Stimulated activated CD4-positive, alpha-beta T cell treated with anti-CD3 and anti-CD28 coated beads, Interleukin-12 subunit alpha, Interleukin-12 subunit beta, amount 100 ng/mL, for 24 hours (primary cell): ENCODE measurements around the gene C2.

Source experiments
- DNase-seq, 2 experiments: peaks; one replicate each; pipeline ENCODE4 v3.0.0-alpha.2; 2020; ENCODE audit warnings: low read depth in 2 of 2

C2 gene

DNA sequence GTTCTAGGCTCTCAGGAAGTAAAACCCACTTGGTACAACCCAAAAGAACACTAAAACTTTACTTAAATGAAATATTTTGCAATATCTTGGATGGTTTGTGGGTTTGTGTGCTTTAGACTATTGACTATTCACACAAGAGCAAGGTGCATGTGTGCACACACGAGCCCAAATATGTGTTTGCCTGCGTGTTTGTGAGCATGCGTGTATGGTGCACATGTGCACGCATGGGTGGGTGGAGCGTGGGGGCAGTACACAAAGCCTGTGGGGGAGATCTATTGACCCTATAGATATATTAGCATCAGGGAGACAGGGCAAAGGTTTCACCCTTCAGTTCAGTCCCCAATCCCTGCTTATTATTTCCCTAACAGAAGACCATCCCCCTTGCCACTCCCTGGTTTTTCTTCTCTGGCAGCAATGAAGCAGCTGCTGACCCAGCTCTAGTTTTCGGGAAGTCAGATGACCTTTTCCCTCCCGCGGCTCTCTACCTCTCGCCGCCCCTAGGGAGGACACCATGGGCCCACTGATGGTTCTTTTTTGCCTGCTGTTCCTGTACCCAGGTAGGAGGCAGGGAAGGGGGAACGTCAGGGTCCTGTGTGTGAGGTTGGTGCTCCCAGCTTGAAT, at the start of gene C2:
TSS of gene C2 (plus strand) at position 476 of the 621 bp plus-strand sequence. CDS start at position 512, 36 bp downstream.
- DNase-seq: no peak

DNA sequence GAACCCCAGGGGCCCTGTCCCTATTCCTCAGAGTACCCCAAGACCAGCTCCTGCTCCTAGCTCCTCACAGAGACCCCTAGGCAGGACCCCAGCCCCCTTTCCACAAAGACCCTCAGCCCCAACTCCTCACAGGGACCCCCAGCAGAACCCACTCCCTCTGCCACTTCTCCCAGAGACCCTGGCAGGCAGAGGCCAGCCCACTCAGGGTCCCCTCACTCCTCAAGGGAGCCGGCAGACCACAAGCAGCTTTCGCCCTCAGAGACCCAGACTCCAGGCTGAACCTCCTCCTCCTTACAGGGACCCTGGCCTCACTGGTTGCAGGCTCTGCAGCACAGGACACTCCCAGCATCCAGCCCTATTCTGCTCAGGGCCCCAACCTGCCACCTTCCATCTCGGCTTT, 49.3 kb upstream of the C2 start:
- no peak for DNase-seq

DNA sequence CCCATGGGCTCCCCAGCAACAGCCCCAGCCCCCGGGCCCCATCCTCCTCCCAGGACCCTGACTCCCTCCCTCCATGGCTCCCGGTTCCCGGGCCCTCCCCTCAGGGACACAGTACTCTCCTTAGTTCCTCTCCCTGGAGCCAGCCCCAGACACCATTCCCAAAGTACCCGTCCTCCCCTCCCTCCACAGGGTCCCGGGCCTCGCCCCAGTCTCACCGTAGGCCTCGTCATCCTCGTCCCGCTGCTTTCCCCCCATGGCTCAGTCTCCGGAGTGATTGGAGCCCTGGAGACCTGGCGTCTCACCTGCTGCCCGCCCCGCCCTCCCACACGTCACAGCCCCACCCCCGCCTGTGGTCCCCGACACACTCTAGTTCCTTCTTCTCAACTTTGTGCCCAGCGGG, 48.8 kb upstream of the C2 start, which contains the start of gene SLC44A4:
TSS of gene SLC44A4 (minus strand) at position 272 of the 400 bp plus-strand sequence. CDS start at position 255, 17 bp downstream.
- DNase-seq: no peak

DNA sequence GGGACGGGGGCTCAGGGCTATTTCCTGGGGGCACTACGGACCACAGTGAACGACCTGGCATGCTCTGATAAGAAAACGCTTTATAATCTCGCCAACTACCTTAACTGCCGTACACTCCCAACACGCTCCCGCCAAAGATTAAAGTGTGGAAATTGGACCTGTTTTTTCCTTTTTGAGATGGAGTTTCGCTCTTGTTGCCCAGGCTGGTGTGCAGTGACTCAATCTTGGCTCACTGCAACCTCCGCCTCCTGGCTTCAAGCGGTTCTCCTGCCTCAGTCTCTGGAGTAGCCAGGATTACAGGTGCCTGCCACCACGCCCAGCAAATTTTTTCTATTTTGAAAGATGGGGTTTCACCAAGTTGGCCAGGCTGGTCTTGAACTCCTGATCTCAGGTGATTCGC, 48.4 kb upstream of the C2 start:
- no peak for DNase-seq

DNA sequence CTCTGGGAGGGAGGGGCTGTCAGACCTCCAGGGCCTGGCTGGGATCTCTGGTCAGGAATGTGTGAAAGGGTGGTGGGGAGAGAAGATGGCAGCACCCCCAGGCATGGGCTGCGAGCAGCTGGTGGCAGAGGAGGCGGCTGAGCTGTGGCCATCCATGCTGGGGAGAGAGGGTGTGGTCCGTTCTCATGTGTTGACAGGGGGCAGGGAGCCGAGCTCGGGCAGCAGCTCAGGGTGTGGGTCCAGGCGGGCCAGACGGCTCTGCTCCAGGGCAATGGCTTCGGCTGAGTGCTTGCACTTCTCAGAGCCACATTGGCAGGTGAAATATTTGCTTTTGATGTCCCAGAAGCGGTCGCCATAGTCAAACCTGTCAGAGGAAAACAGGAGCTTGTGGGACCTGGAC, 47.6 kb upstream of the C2 start:
- no peak for DNase-seq

DNA sequence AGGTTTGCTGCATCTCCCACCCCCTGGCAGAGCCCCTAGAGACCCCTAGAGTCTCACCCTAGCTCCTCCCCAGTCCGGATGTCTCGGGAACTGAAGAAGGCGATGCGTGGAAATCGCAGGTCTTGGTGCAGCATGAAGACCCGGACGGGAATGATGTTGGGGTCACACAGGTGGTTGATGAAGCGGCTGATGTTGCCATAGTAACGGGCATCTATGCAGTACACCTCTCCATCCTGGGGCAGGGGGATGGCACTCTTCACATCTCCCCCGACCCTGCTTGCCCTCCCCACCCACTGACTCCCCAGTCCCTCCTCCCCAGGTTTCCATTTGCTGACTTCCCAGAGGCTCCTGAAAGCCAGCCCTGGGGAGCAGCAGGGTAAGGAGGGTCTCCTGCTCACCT, 46.9 kb upstream of the C2 start:
- DNase-seq: no peak

DNA sequence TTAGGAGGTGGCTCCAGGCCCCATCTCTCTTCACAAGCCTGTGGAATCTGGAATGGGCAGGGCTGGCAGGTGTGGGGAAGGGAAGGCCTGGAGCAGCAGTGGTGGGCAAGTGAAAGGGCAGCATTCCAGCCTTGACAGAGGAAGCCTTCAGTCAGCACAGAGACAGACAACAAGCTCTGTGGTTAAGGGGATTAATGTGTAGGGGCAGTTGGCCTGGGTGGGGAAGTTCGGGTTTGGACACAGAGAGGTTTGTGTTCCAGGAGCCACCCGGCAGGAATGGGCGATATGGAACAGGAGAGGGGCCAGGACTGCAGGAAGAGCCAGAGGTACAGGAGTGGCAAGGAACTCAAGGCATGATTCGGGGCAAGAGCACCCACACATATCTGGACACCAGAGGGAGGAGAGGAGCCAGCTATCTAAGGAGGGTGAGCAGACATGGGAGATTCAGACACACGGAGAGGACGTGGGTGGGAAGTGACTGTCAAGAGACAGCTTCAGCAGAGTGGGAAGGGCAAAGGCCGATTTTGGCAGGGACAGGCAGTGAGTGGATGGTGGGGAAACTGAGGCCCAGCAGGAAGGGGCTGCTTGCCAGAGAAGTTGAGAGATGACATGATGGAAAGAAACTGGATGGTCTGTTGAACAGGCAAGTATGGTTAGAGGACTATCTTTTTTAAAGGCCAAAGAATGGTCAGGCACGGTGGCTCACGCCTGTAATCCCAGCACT, 46.2 kb upstream of the C2 start:
- no peak for DNase-seq

DNA sequence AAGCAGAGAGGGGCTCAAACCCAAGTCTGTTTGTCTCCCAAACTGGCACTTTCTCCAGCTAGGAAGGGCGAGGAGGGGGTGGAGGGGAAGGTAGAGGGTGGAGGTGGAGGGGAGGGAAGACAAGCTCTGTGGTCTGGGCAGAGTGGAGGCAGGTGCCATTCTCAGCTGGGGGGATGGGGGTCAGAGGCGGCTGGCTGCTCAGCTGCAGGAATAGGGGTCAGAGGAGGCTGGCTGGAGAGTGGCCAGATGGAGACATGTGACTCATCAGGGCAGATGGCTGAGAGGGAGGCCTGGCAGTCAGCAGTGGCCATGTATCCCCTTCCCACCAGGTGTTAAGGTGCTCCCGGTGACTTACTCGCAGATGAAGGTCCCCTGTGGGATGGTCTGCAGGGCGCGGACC, 45.2 kb upstream of the C2 start:
- no peak for DNase-seq

DNA sequence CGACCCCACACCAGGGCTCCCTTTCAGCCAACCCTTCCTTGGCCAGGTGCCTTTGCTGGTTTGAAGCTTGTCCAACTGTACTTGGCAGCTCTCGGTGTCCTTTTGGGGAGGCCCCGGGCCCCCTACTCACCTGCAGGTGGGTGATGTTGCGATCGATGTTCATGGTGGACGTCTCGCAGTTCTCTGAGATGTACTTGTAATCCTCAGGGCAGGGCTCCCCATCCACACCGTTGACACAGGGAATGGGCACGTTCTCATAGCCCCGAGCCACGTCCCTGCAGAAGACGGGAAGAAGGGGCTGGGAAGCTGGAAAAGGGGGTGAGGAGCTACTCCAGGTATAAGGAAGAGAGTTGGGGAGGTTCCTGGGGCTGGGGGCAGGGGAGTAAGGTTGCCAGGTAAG, 43.8 kb upstream of the C2 start:
- DNase-seq: no peak

DNA sequence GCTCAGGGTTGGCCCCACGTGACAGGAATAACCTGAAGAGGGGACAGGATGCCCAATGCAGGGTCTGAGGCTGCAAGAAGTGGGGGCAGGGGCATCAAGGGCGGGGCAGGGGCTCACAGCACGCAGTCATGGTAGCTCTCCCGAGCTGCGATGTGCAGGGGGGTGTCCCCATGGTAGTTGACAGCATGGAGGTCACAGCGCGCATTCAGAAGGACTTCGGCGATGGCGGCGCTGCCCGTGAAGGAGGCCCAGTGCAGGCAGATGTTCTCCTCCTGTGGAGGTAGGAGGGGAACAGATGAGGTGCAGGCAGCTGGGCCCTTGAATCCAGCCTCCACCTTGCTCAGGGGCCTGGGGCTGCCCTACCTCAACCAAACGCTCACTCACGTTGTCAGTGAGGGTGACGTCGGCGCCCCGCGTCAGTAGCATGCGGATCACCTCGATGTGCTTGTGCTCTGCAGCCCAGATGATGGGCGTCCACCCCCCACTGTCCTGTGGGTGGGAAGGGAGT, 42.9 kb upstream of the C2 start:
- no peak for DNase-seq

DNA sequence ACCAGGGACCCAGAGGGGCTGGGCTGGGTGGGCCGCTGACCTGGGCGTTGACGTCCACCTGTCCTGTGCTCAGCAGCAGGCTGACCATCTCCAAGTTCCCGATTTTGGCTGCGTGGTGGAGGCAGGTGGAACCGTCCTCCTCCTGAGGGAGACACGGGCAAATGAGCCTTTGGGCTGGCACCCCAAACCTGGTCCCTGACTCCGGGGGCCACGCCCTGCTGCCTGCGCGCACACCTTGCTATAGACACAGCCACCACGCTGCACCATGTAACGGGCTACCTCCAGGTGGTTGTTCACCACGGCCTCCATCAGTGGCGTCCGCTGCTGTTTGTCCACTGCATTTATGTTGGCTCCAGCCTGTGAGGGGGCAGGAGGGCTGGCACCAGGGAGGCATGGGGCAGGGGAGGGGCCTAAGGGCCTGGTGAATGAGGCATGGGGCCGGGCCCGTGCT, 41.0 kb upstream of the C2 start:
- no peak for DNase-seq

DNA sequence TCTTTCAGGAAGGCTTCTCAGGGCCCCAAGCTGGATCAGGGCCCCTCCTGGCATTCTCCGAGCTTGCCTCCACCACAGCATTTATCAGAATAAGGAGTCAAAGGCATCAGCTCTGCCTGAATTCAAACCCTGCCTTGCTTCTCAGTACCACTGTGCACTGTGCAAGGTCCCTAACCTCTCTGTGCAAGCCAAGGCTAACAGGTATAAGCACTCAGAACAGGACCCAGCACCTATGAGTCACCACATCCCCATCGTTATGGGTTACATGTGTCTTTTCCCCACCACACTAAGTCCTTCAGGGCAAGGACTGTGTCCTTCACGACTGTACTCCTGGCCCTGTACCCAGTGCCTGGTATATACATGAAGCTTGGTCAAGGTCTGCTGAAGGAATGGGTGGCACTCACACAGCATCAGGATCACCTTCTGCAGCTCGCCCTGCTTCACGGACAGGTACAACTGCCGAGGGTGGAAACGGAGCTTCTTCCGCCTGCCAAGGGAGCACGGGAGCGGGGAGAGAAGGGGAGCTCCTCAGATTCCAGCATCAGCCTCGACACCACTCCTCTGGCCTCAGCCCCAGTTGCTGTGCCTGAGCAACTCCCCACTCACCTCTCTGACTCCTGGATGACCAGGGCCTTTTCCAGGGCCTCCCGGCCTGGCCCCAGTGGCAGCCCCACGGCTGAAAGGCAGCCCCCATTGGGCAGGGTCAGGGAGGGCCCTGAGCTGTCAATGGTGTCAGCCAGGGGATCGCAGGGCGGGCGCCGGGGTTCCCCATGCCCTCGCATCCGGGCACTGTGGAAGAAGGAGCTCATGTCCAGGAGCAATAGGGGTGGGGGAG, 40.1 kb upstream of the C2 start:
- DNase-seq: no peak

DNA sequence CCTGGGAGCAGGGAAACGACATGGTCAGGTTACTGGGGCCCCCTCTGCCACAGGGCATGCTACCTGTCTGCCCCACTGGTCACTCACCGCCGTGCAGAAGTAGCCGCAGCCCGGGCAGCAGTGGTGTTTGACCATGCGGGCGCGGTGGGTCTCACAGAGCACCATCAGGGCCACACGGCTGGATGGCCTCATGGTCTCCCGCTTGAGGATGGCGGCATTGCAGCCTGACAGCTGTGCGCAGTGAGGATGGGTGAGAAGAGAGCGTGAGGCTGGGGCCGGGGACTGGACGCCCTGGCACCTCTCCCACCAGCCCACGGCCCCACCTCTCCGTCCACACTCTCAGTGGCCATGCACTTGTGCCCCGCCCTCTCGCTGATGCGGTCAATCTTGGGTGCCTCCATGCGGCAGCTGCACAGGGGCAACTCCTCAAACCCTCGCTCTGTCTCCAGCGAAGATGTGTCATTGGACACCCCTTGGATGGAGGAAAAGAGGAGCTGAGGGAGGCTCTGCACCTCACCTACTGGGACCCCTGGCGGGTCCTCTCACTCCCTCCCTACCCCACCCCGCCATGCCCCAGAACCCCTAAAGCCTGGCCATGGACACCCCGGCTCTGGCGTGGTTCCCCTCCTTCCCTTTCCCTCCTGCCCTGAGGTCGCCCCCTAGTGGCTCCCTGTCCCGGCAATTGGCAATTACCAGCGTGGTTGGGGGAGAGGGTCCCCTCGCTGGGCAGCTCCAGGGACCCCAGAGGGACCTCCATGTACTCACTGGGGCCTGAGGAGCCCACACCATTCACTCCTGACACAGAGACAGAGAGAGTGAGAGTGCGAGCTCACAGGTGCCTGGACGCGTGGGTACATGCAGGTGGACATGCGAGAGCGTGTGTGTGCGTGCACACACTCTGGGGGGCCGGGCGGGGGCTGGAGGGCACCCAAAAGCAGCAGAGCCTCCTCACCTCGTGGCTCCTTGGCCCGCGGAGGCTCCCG, 39.0 kb upstream of the C2 start:
- peak in 1 of 2 experiments; percentile 53 for DNase-seq

DNA sequence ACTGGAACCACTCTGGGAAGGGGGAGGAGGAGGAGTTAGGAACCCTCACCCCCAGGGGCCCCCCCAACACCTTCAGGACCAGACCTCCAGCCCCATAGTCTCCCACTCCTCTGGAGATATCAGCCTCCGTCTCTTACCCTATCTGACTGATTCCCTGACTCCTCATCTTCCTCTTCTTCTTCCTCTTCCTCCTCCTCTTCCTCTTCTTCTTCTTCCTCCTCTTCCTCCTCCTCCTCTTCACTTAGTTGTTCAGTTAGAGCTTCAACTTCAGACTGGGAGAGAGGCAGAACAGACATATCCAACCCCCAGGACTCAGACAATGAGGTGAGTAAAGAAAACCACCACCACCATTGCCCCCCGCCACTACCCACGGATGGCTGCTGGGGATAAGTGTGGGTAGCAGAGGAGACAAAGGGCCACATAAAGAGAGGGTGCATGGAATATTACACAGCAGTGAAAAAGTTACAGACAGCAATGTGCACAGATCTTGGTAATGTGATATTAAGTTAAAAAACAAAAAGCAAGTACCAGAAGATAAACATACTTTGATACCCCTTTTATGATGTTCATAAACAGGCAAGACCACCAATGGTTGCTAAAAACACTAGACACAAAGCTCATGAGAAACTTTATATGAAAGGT, 38.1 kb upstream of the C2 start:
- no peak for DNase-seq

DNA sequence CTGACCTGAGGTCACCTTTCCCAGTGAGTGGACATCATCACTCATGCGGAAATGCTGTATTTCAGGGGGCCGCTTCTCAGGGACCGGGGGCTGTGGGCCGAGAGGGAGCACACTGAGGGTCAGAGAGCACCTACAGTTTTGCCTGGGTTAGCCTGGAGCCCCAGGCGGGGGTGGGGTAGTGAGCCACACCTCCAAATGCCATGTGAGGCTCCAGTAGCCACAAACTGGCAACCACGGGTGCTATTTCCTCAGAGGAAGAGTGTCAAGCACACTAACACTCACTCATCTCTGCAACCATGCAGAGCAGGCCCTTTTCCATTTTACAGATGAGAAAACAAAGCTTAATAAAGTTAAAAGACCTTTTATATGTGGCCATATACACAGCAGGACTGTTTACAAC, 34.7 kb upstream of the C2 start:
- DNase-seq: no peak

DNA sequence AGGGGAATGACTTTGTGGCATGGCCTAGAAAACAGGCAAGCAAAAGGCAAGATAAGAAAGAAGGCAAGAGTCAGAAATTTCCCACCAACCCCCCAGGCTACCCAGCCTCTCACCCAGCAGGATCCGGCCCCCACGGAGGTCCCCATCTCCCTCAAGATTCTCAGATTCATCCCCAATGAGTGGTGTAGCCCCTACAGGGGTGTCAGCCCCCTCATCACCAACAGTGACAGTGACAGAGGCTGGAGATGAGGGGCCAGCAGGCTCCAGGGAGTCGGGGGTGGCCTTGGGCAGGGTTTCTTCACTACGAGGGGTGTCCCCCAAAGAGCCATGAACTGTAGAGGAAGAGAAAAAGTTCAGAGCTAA, 31.0 kb upstream of the C2 start:
- DNase-seq: no peak

DNA sequence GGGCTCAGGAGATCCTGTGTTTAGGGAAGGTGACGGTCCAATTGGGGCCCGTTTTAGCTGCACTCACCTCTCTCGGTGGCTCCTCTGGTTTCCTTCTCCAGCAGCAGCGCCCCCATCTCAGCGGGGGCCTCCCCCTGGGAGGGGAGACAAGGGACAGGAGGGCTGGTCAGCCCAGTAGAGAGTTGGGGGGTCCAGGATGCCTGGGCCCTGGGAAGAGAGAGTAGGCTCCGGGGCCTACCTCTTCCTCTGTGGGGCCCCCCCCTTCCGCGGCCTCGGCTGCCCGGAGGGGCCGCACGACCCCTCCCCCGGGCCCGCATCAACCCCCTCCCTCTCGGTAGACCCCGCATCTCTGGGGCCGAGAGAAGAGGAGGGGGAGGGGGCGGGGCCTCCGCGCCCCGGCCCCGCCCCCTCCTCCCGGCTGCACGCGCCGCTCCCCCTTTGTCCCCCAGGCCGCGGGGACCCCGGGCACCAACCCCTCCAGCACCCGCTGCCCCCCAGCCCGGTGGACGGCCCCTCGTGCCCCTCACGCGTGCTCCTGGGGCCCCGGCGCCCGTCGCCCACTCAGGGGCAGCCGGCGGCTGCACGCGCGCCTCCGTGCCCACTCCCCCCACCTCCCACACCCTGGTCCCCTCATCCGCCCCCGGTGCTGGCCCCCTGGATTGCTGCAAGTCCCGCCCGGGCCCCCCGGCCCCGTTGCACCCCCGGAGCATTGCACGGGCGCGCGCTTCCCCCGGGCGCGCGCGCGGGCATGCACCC, 30.5 kb upstream of the C2 start:
- DNase-seq: no peak

DNA sequence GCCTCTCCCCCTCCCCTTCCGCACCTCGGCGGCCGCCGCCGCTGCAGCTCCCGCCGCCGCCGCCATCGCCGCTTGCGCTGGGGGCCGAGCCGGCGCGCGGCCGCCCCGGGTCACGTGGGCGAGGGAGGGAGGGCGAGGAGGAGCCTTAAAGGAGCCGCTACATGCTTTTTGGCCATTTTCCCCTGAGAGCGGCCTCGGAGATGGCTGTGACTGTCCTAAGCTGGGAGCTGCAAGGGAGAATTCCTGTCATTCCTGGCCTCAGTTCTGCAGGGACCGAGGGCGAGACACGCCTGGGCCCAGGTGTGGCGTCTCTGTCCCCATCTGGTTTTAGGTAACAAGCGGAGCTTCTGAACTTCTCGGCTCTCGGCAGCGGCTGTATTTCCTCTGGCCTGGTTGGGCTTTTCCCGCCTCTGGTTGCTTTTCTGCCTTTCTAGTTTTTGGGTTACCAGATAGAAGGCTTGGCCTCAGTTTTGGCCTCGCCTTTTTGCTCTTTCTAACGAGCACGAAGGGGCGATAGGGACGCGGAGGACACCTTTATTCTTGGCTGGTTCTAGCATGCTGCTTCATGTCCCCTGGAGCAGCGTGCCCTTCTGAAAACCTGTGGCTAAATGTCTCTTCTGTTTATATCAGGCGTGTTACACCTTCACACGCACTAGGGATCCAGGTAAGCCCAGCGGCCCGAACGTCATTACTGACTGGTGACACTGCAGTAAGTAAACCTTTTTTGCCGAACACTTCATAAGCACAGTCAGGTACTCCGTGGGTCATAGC, 29.7 kb upstream of the C2 start, which contains the start of gene EHMT2:
TSS of gene EHMT2 (minus strand) at position 87 of the 771 bp plus-strand sequence. CDS start at position 66, 21 bp downstream.
- peak; percentile 66 to 78 for DNase-seq

DNA sequence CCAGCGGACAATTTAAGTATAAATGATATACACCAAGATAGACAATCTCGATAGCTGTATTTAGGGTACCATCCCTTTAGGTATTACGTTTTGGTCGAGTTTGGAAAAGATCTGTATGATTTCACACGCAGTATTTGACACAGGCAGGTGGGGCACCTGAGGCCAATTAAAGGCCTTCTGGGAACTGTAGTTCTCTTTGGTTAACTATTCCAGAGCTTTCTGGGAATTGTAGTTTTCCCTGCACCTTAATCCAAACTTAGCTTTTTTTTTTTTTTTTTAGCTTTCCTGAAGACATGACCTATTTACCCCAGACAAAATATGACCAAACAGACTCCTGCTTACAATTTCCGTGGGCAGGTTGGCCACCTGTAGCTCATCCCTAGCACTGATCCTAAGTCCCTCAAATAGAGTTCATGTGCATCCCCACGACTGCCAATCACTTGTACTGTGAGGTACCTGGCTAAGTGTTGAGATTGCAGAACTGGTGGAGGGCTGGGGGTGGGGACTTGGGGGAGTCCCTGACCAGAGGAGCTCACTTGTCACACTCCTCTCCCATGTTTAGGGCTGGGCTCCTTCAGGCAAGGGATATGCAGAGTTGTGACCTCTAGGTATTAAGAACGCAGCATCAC, 29.0 kb upstream of the C2 start:
- no peak for DNase-seq
